ENCODE results near the gene PCDHGA4. TPM values are rescaled to one million over a fixed set of nuclear protein-coding genes. Genes with fewer than 3 reads are reported as not detected.
"Not testable (repeated sequence)": the region's sequence is repeated elsewhere in the genome, so short reads cannot be mapped to it uniquely, and the experiment has no call there.

PCDHGA4 gene
- total RNA-seq, result 0.33 and 0.37 TPM in 2 replicates

- Mint-ChIP-seq H3K4me1 (no peaks in the 10 kb centered on the region), H3K27me3 (peaks cover 17% of the 10 kb centered on the region), H3K9me3 (peaks cover 25% of the 10 kb centered on the region), H3K27ac (no peak within 1 kb of the TSS), H3K36me3 (ENCODE audit: low read depth) (no peaks in the 10 kb centered on the region), H3K4me3 (peak within 1 kb of the TSS; percentile 39)
- intact Hi-C loops (cut with micrococcal nuclease), result loop anchor here (5.0 kb wide), 2 partner anchors 157 to 202 kb away; no protein-coding TSS in a partner anchor
- DNase-seq, result peak; percentile 61
Measured at GRCh38 chr5:141354900-141355469, at the start of gene PCDHGA4. Gene PCDHGA4, plus strand, starts transcription at chr5:141355021. Its CDS starts 87 bp downstream, at chr5:141355108.

DNA sequence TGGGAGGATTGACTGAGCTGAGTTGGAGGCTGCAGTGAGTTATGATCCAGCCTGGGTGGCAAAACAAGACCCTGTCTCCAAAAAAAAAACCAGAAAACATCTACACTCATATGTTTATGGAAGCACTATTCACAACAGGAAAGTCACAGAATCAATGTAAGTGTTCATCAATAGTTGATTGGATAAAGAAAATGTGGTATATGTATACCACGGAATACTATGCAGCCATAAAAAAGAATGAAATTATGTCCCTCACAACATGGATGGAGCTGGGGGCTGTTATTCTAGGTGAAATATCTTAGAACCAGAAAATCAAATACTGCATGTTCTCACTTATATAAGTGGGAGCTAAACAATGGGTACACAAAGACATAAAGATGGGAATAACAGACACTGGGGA, 48.2 kb upstream of the PCDHGA4 start:
- Mint-ChIP-seq H3K9me3 (peaks cover 21% of the 10 kb centered on the region), H3K4me3 (no peak overlapping the region), H3K36me3 (ENCODE audit: low read depth) (no peaks in the 10 kb centered on the region), H3K4me1 (no peaks in the 10 kb centered on the region), H3K27me3 (no peaks in the 10 kb centered on the region), H3K27ac (no peak overlapping the region)
- intact Hi-C loops (cut with micrococcal nuclease), result no loop called here
- no peak for DNase-seq

GRCh38 chr5:141313711-141314110, 41.1 kb upstream of the PCDHGA4 start:
- H3K9me3 Mint-ChIP-seq, result peaks cover 40% of the 10 kb centered on the region
- no peaks in the 10 kb centered on the region for H3K27me3 Mint-ChIP-seq
- H3K36me3 Mint-ChIP-seq (ENCODE audit: low read depth), result peaks cover 51% of the 10 kb centered on the region
- intact Hi-C loops (cut with micrococcal nuclease), result no loop called here
- no peak overlapping the region for H3K27ac Mint-ChIP-seq
- H3K4me1 Mint-ChIP-seq, result peaks cover 6% of the 10 kb centered on the region
- H3K4me3 Mint-ChIP-seq, result no peak overlapping the region
- no peak for DNase-seq

DNA sequence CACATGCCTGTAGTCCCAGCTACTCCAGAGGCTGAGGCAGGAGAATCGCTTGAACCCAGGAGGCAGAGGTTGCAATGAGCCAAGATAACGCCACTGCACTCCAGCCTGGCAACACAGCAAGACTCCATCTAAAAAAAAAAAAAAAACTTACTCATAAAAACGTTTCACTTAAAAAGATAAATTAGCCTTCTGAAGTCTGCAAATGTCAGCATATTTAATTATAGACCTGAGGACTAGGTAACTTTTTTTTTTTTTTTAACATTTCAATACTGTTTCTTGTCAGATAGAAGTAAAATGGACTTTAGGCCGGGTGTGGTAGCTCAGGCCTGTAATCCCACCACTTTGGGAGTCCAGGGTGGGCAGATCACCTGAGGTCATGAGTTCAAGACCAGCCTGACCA, 37.9 kb upstream of the PCDHGA4 start:
- DNase-seq; H3K27ac Mint-ChIP-seq; H3K27me3 Mint-ChIP-seq; H3K4me3 Mint-ChIP-seq; intact Hi-C loops (cut with micrococcal nuclease): not testable (repeated sequence)
- H3K36me3 Mint-ChIP-seq (ENCODE audit: low read depth), result peaks cover 79% of the 10 kb centered on the region
- peaks cover 14% of the 10 kb centered on the region for H3K4me1 Mint-ChIP-seq
- peaks cover 55% of the 10 kb centered on the region for H3K9me3 Mint-ChIP-seq

GRCh38 chr5:141319202-141319601, 35.6 kb upstream of the PCDHGA4 start:
- Mint-ChIP-seq H3K27ac (peak overlapping the region; percentile 48), H3K27me3 (peaks cover 2% of the 10 kb centered on the region), H3K9me3 (peaks cover 44% of the 10 kb centered on the region), H3K36me3 (ENCODE audit: low read depth) (peaks cover 69% of the 10 kb centered on the region), H3K4me1 (peaks cover 13% of the 10 kb centered on the region), H3K4me3 (peak overlapping the region; percentile 92)
- intact Hi-C loops (cut with micrococcal nuclease), result no loop called here
- no peak for DNase-seq

GRCh38 chr5:141319699-141320098, 35.1 kb upstream of the PCDHGA4 start:
- peaks cover 2% of the 10 kb centered on the region for H3K27me3 Mint-ChIP-seq
- intact Hi-C loops (cut with micrococcal nuclease), result loop anchor here (1.0 to 10.0 kb wide), 4 partner anchors 193 to 1035 kb away; partner anchors contain the start of genes HDAC3 and RELL2
- no peak for DNase-seq
- peaks cover 66% of the 10 kb centered on the region for H3K36me3 Mint-ChIP-seq (ENCODE audit: low read depth)
- peaks cover 12% of the 10 kb centered on the region for H3K4me1 Mint-ChIP-seq
- H3K9me3 Mint-ChIP-seq, result peaks cover 42% of the 10 kb centered on the region
- peak overlapping the region; percentile 99 for H3K27ac Mint-ChIP-seq
- peak overlapping the region; percentile 92 for H3K4me3 Mint-ChIP-seq

DNA sequence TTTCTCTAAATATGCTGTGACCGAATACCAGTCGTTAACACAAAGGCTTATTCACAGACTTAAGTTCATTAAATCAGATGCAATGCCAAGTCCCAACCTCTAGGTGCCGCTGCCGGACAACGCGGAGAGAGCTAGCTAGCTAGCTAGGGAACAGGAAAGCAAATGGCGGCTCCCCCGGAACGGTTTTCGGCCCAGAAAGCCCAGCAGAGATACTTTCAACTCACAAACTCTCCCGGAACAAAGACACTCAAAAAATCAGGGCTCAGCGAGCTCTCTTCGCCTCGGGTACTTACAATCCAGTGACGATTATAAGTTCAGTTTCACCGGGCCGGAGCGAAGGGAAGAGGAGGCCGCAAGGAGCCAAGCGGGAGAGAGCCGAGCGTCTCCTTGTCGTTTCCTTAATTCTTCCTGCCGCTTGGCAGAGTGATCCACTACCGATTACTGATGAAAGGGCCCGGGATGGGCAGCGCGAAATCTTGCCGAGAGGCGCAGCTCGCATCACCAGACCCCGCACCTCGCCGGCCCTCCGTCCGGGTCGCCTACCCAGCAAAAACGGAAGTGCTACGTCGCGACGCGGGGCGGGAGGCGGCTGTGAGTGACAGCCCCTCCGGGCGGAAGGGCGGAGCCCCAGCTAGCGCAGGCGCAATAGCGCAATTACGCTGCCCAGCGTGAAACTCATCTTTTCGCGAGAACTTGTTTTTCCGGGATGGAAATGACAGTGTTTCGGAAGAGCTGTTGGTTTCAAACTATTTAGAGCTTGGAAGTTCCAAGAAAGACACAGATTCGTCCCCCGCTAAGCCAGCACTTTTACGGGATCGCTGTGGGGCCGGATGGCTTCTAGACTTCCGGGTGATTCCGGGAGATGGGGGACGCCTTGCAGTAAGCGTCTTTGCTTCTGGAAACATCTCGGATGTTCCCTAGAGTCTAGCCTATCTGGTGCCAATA, 34.3 kb upstream of the PCDHGA4 start, which contains the start of gene TAF7:
TSS of gene TAF7 (minus strand) at position 560 of the 945 bp plus-strand sequence. CDS start 740 bp downstream, outside the sequence.
- Mint-ChIP-seq H3K27ac (peak within 1 kb of the TSS; percentile 99), H3K9me3 (peaks cover 36% of the 10 kb centered on the region), H3K4me1 (peaks cover 12% of the 10 kb centered on the region), H3K36me3 (ENCODE audit: low read depth) (peaks cover 58% of the 10 kb centered on the region), H3K27me3 (peaks cover 2% of the 10 kb centered on the region), H3K4me3 (peak within 1 kb of the TSS; percentile 92)
- intact Hi-C loops (cut with micrococcal nuclease), result loop anchor here (1.0 to 10.0 kb wide), 4 partner anchors 192 to 1034 kb away; partner anchors contain the start of genes HDAC3 and RELL2
- DNase-seq, result peak; percentile 98

DNA sequence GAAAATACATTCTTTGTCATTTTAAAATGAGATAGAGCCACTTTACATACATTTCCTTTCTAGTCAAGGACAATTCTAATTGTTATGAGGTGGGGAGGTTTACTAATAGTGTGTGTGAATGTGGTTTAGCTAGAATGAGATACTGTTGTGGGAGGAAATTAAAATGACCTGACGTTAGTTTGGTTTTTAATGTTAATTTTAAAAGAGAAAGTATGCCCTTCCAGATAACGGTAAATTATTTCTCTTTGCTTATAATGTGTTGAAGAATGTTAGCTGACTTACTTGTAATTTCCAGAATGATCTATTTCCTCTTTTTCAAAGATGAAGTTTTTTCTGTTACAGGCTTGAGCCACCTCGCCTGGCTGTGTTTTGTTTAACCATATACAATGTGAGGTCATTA, 32.6 kb upstream of the PCDHGA4 start:
- Mint-ChIP-seq H3K36me3 (ENCODE audit: low read depth) (peaks cover 43% of the 10 kb centered on the region), H3K4me3 (no peak overlapping the region), H3K4me1 (peaks cover 20% of the 10 kb centered on the region), H3K9me3 (peaks cover 38% of the 10 kb centered on the region), H3K27ac (no peak overlapping the region), H3K27me3 (peaks cover 5% of the 10 kb centered on the region)
- intact Hi-C loops (cut with micrococcal nuclease), result loop anchor here (10.0 kb wide), 2 partner anchors 313 to 1033 kb away; partner anchors contain the start of genes HDAC3 and RELL2
- DNase-seq, result no peak

DNA sequence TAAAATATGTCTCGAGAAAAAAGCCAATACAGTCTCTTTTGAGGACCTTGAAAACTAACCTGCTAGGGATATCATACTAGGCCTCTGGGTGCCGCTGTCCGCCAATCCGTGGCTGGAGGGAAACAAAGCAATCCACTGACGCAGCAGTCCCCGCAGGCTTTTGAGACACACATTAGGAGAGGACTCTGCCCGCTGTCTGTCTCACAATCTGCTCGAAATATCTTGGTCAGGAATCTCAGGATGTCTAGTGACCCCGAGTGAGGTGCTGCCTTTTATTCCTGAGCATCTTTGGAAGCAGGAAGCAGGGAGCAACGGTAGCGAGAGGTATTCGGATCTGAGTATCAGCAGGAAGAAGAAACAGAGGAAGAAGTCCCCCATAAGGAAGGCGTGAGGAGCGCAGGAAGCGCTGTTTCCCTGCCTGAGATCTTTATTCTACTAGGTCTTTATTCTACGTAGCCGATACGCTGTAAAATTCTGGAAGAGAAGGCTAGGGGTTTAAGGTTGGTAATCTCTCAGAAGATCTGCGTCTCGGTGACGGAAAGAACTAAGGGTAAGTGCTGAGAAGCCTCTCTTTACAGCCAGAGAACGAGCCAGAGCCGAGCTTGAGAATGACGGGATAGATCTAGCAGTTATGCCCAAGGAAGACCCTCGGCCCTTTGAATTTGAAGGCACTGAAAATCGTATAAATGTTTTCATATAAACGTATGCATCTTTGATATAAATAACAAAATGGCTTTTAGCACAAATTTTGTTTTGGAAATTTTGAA, 28.6 kb upstream of the PCDHGA4 start:
- peak; percentile 90 for DNase-seq
- peak overlapping the region; percentile 92 for H3K4me3 Mint-ChIP-seq
- H3K4me1 Mint-ChIP-seq, result peaks cover 8% of the 10 kb centered on the region
- H3K36me3 Mint-ChIP-seq (ENCODE audit: low read depth), result peaks cover 9% of the 10 kb centered on the region
- peak overlapping the region; percentile 90 for H3K27ac Mint-ChIP-seq
- H3K9me3 Mint-ChIP-seq, result peaks cover 13% of the 10 kb centered on the region
- intact Hi-C loops (cut with micrococcal nuclease), result loop anchor here (1.0 to 10.0 kb wide), 3 partner anchors 188 to 1029 kb away; partner anchors contain the start of genes HDAC3 and RELL2
- H3K27me3 Mint-ChIP-seq, result peaks cover 12% of the 10 kb centered on the region

- Mint-ChIP-seq H3K27me3 (peaks cover 24% of the 10 kb centered on the region), H3K4me1 (peaks cover 8% of the 10 kb centered on the region), H3K27ac (no peak overlapping the region), H3K9me3 (peaks cover 21% of the 10 kb centered on the region), H3K4me3 (no peak overlapping the region), H3K36me3 (ENCODE audit: low read depth) (peaks cover 3% of the 10 kb centered on the region)
- intact Hi-C loops (cut with micrococcal nuclease), result loop anchor here (10.0 kb wide), 2 partner anchors 307 to 1027 kb away; partner anchors contain the start of genes HDAC3 and RELL2
- DNase-seq, result peak; percentile 53
Measured at GRCh38 chr5:141328231-141328630, 26.6 kb upstream of the PCDHGA4 start.

GRCh38 chr5:141330299-141331080, 24.3 kb upstream of the PCDHGA4 start, which contains the start of gene PCDHGA1:
Gene PCDHGA1, plus strand, starts transcription at chr5:141330514.
- peaks cover 22% of the 10 kb centered on the region for H3K9me3 Mint-ChIP-seq
- H3K4me3 Mint-ChIP-seq, result peak within 1 kb of the TSS; percentile 56
- peaks cover 8% of the 10 kb centered on the region for H3K4me1 Mint-ChIP-seq
- peaks cover 3% of the 10 kb centered on the region for H3K36me3 Mint-ChIP-seq (ENCODE audit: low read depth)
- DNase-seq, result peak; percentile 73
- H3K27ac Mint-ChIP-seq, result no peak within 1 kb of the TSS
- peaks cover 35% of the 10 kb centered on the region for H3K27me3 Mint-ChIP-seq
- intact Hi-C loops (cut with micrococcal nuclease), result loop anchor here (10.0 kb wide), 1 partner anchor 86 kb away; the partner anchor contains the start of gene PCDHB15

GRCh38 chr5:141332571-141332970, 22.2 kb upstream of the PCDHGA4 start:
- DNase-seq, result peak; percentile 39
- H3K4me3 Mint-ChIP-seq; H3K36me3 Mint-ChIP-seq (ENCODE audit: low read depth); H3K27ac Mint-ChIP-seq; H3K4me1 Mint-ChIP-seq: not testable (repeated sequence)
- Mint-ChIP-seq H3K27me3 (peaks cover 44% of the 10 kb centered on the region), H3K9me3 (peaks cover 21% of the 10 kb centered on the region)
- intact Hi-C loops (cut with micrococcal nuclease), result loop anchor here (10.0 kb wide), 1 partner anchor 88 kb away; the partner anchor contains the start of gene PCDHB15

Measured in activated CD4-positive, alpha-beta T cell treated with anti-CD3 and anti-CD28 coated beads, Interleukin-2, amount 10 ng/mL, durations not matched to agents 24 days and 14 days (primary cell).